ENCODE results near the gene NUB1.
"Not testable (repeated sequence)": the region's sequence is repeated elsewhere in the genome, so short reads cannot be mapped to it uniquely, and the experiment has no call there.

The NUB1 gene

GRCh38 chr7:151341357-151342101 lies at the start of gene NUB1:
Gene NUB1, plus strand, starts transcription at chr7:151341812. Its CDS starts 3,538 bp downstream, at chr7:151345350.
- FAIRE-seq, result no peak

DNA sequence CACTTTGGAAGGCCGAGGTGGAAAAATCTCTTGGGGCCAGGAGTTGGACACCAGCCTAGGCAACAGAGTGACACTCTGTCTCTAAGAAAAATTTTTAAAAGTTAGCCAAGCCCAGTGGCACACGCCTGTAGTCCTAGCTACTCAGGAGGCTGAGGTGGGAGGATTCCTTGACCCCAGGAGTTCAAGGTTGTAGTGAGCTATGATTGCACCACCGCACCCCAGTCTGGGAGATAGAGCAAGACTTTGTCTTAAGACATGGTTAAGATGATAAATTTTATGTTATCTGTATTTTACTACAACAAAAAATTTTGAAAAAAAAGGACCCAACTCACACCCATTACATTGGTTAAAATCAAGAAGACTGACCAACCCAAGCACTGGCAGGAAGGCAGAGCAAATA lies 48.8 kb upstream of the NUB1 start:
- no peak for FAIRE-seq

DNA sequence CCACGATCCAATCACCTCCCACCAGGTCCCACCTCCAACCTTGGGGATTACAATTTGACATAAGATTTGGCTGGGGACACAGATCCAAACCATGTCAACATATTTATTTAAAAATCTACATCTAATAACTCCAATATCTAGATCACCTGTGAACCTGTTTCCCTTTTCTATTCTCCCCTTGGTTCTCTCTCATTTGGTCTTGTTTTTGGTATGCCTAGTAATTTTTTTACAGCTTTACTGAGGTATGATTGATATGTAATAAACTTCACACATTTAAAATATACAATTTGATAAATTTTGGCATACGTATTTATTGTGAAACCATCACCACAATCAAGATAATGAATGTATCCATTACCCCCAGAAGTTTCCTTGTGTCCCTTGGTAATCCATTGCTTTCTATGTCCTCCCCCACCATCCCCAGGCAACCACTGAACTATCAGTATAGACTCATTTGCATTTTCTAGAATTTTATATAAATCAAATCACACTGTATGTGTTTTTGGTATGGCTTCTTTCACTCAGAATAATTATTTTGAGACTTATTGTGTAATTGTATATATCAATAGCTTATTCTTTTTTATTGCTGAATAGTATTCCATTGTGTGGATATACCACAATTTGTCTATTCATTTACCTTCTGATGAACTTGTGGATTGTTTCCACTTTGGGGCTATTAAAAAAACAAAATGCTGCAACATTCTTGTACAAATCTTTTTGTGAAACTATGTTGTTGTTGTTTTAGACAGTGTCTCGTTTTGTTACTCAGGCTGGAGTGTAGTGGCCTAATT lies 45.2 kb upstream of the NUB1 start:
- FAIRE-seq, result no peak

DNA sequence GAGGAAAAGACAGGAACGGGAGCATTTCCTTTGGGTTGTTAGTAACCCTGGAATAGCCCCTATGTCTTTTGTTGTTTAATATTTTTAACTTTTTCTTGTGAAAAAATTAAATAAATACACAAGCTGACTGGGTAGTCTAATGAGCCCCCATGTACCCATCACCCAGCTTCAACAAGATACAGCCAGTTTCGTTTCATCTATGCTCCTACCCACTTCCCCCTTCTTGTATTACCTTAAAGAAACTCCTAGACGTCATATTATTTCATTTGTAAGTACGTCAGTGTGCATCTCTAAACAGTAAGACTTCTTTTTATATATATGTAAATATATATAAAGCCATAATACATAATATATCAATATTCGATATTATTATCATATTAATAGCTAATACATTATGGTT lies 42.8 kb upstream of the NUB1 start:
- FAIRE-seq, result no peak

DNA sequence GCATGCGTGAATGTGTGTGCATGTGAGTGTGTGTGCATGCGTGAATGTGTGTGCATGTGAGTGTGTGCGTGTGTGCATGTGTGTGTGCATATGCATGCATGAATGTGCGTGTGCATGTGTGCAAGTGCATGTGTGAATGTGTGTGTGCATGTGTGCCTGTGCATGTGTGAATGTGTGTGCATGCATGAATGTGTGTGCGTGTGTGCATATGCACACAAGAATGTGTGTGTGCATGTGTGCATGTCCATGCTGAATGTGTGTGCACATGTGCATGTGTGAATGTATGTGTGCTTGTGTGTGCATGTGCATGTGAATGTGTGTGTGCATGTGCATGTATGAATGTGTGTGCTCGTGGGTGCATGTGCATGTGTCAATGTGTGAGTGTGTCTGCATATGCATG lies 42.1 kb upstream of the NUB1 start:
- no peak for FAIRE-seq

GRCh38 chr7:151299940-151300645 lies 41.5 kb upstream of the NUB1 start:
- no peak for FAIRE-seq

DNA sequence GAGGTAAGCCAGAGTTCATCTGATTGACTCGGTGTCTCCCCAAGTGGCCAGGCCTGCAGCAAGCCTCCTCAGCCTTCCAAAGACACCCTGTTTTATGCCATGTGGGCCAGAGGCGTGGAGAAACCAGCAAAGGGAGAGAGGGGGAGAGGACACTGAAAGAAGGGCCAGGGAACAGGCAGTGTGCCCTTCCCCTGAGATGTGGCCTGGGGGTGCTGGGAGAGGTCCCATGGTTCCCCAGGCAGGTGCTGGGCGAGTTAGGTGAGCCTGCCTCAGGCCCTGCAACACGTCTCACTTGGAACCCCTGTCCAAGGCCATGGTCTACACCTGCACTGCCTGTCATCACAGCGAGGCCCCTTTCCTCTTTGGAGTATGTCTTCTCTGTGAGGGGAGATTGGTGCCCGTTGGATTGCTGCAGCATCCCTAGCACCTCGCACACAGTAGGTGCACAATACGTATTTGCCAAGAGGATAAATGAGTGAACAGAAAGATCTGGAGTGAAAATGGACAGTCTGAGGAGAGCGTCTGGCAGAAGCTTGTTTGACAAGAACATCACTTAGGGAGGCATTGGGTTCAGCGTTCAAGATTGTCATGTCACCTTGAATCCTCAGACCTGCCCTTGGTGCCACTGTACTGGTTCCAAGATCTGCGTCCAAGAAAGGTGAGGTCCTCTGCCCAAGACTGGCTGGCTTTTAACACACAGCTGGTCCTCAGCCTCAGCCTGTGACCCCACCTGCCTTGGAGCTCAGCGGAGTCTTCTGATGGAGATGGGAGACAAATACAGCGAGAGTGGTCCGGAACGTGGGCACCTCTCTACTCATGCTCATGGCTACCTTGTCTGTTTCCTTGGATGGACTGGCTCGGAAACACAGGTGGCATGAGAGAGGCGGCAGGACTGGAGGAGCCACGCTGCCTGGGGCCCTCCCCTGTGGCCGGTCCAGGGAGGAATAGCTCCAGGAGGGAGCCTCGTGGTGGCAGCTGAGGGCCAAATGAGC lies 39.8 kb upstream of the NUB1 start:
- FAIRE-seq, result no peak

- FAIRE-seq, result not testable (repeated sequence)
Observed at GRCh38 chr7:151304251-151304650, 37.4 kb upstream of the NUB1 start.

DNA sequence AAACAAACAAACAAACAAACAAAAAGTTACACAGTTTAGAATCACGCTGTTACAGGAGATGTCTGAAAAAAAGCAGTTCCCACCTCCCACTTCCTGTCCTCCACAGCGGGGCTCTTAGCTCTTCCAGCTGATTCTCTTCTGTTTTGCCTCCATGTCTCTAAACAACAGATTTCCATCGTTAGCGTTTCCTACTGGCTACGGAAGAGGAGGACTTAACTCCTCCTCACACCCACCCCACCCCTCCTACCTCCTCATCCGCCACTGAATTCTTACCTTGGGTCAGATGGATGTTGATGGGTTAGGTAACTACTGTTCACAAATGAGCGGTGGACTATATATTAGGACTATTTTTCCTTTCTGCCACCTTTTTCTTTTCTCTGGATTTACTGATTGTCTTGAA lies 36.8 kb upstream of the NUB1 start:
- FAIRE-seq, result no peak

DNA sequence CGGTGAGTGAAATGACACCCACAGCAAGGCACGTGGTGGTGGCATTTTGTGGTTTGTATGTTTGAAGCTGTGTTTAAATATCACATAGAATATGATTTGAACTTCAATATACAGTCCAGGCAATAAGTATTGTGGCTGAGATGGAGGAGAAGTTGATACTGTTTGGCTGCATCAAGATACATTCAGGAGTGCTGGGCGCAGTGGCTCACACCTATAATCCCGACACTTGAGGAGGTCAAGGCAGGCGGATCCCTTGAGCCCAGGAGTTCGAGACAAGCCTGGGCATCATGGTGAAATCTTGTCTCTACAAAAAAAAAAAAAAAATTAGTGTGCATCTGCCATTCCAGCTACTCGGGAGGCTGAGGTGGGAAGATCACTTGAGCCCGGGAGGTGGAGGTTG lies 35.2 kb upstream of the NUB1 start:
- FAIRE-seq, result no peak

- FAIRE-seq, result no peak
Observed at GRCh38 chr7:151306860-151307259, 34.8 kb upstream of the NUB1 start.

DNA sequence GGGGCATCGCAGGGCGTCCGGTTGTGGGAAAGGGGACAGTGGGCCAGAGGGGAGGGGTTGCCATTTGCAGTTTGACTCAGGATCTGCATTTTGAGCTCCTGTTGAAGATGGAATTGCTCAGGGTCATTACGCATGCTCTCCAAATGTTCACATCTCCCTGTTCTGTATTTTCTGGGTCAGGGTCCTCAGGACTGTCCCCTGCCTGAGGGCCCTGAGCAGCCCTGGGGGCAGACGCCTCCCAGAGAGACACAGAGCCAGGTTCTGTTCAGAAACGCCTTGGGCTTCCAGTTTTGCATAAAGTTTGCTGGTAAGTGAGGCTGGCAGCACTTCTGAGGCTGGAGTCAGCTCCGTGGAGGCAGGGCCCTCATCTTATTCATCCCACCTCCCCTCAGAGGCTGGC lies 34.1 kb upstream of the NUB1 start:
- no peak for FAIRE-seq

DNA sequence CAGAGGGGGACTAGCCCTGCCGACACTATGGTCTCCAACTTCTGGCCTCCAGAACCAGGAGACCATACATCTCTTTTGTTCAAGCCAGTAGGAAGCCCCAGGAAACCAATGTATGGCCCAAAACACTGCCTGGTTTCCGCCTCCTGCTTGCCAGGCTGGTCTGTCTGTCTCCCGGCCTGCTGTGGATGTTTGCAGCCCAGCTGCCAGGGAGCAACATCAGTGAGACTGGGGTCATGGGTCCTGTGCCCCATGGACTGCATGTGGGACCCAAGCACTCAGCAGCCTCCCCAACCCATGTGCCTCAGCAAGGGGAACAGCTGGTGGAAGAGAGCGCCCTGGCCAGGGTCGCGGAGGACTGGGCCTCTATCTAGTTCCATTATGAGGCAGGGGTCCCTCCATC lies 33.4 kb upstream of the NUB1 start:
- no peak for FAIRE-seq

DNA sequence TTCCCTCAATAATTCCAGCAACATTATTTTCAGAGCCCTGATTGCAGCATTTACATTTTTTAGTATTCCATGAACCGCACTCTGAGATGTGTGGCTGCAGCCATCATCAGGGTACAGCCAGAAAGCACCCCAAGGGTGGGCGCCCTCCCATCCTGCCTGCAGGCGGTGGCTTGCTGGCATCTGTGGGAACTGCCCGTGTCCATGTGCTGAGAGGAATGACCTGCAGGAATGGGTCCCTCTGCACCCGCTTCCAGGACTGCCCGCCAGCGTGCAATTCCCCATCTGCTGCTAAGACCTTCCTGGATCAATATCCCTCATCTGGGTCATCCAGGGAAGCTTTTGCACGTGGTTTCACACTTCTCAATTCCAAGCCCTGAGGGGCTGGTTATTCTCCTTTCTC lies 32.8 kb upstream of the NUB1 start:
- no peak for FAIRE-seq

- FAIRE-seq, result no peak
Observed at GRCh38 chr7:151309311-151309710, 32.3 kb upstream of the NUB1 start.

GRCh38 chr7:151310578-151310977 lies 31.0 kb upstream of the NUB1 start:
- FAIRE-seq, result no peak

DNA sequence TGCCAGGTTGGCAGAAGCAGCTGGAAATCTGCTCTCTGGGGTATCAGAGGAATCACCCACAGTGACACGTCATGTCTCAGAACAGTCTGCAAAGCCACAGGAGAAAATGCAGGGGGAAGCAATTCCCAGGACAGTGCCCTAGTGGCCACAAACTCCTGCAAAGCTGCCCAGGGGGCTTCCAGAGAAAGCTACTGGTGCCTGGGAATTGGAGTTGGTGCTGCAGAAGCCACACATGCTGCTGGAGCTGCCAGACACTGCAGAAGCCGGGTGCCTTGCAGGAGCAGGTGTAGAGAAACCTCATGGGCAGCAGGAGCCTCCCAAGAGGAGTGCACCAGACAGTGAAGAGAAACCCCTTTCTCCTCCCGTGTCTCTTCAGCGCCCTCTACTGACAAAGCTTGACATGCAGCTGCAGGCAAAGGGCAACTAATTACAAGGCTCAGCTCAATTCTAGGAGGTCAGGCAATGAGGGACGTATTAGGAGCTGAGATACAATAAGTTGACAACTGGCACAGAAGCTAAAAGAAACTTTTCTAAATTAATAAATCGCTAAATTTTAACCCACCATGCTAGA lies 30.2 kb upstream of the NUB1 start:
- FAIRE-seq, result no peak

- no peak for FAIRE-seq
Observed at GRCh38 chr7:151312356-151312755, 29.3 kb upstream of the NUB1 start.

DNA sequence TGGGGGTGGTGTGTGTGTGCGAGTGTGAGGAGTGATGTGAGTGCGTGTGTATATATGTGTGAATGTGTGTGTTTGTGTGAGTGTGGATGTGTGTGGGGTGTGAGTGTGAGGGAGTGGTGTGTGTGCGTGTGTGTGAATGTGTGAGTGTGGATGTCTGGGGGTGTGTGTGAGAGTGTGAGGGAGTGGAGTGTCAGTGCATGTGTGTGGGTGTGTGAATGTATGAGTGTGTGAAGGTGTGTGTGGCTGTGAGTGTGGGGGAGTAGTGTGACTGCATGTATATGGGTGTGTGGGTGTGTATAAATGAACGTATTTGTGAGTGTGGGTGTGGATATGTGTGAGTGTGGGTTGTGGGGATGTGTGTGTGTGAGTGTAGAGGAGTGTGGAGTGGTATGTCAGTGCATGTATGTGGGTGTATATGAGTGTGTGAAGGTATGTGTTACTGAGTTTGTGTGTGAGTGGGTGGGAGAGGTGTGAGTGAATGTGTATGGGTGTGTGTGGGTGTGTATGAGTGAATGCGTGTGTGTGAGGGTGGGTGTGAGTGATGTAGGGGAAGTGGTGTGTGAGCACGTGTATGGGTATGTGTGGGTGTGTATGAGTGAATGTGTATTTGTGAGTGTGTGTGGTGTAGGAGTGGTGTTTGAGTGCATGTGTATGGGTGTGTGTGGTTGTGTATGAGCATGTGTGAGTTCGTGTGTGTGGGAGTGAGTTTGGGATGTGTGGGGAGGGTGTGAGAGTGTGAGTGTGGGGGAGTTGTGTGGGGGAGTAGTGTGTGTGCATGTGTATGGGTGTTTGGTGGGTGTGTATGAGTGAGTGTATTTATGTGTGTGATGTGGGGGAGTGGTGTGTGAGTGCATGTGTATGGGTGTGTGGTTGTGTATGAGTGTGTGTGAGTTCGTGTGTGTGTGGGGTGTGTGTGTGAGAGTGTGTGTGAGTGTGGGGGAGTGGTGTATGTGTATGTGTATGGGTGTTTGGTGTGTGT lies 28.5 kb upstream of the NUB1 start:
- no peak for FAIRE-seq

DNA sequence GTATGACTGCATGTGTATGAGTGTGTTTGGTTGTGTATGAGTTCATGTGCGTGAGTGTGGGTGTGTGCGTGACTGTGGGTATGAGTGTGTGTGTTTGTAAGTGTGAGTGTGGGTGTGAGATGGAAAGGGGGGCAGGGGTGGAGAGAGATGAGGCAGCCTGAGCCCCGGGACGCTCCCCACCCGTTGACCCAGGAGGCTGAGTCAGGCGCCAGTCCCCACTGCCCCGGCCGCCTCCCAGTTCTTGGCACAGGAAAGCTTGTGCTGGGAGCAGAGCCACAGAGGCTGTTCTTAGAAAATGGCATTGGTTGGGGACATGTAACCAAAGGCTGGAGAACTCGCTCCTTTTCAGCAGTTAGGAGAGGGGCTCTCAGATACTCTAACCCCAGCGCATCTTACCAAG lies 27.8 kb upstream of the NUB1 start:
- FAIRE-seq, result no peak

- no peak for FAIRE-seq
Observed at GRCh38 chr7:151314401-151314800, 27.2 kb upstream of the NUB1 start.

Measured in G401.6 (cell line).